K562 (cell line): Measurements from ENCODE around the gene IGF1R. TPM values are rescaled to one million over a fixed set of nuclear protein-coding genes. Genes with fewer than 3 reads are reported as not detected.

Source experiments
- ATAC-seq: fragments of 200-7000 bp; cut with Tn5 transposase; 3 replicates; pipeline ENCODE4 v1.9.1; 2020; ENCODE audit warnings: moderate library complexity
- BruUV-seq: library from RNA; stranded (reverse); fragments of 400-500 nt; replicated peaks from 2 replicates; lab custom pipeline; 2021; lab: Mats Ljungman, UMichigan
- CTCF ChIA-PET: fragments of 300-600 bp; formaldehyde crosslinking; extraction: SDS; loops from one replicate; lab custom pipeline; 2021; ENCODE audit warnings: low intra/inter-chr PET ratio; lab: Yijun Ruan, JAX
- POLR2A ChIA-PET: fragments of 300-600, 350-650 bp; sonication (Branson Sonifier 250); formaldehyde crosslinking; extraction: SDS; loops from one replicate; lab custom pipeline; 2021; ENCODE audit warnings: antibody characterized with exemption, inconsistent platforms; lab: Yijun Ruan, JAX
- DNase-seq, 4 experiments: peaks; one replicate each; pipeline versions ENCODE4 v3.0.0 to v3.0.0-alpha.2; 2011 to 2018; ENCODE audit warnings: low spot score in 3 of 4, mixed read lengths in 3 of 4; ENCODE audit errors: extremely low read depth in 1 of 4
- FAIRE-seq: peaks from 2 replicates; lab custom pipeline; 2011; peaks lifted over from hg19 to GRCh38; lab: Jason Lieb, UNC
- H2AFZ ChIP-seq: 2 replicates; pipeline ENCODE4 v1.6.0; 2011; ENCODE audit warnings: low read depth, low read length, control low read depth, inconsistent platforms
- H3K27ac ChIP-seq: fragments of 200-600 bp; 3 replicates; pipeline ENCODE4 v1.8.0; 2011; ENCODE audit warnings: low read depth, mild to moderate bottlenecking, control low read depth, inconsistent platforms, low read length, moderate library complexity, mixed read lengths; ENCODE audit errors: extremely low read depth
- H3K27me3 ChIP-seq, 2 experiments: fragments of 300-600 bp in 1 of 2; 2 replicates in 1 of 2; 3 replicates in 1 of 2; pipeline versions ENCODE4 v1.6.0 to v1.8.0; 2011; ENCODE audit warnings: inconsistent platforms in 2 of 2, low read length in 2 of 2, mild to moderate bottlenecking in 1 of 2, mixed read lengths in 1 of 2, moderate library complexity in 1 of 2; ENCODE audit not compliant: control insufficient read depth in 2 of 2, insufficient read depth in 2 of 2
- H3K36me3 ChIP-seq: fragments of 300-600 bp; 3 replicates; pipeline ENCODE4 v1.8.0; 2011; ENCODE audit warnings: mild to moderate bottlenecking, low read length, inconsistent platforms; ENCODE audit not compliant: control insufficient read depth, insufficient read depth
- H3K4me1 ChIP-seq, 2 experiments: fragments of 200-600 bp in 1 of 2; replicated peaks in 1 of 2; 2 replicates in 1 of 2; 3 replicates in 1 of 2; pipeline versions ENCODE4 v1.5.1 to v1.8.0; 2011; ENCODE audit warnings: inconsistent platforms in 2 of 2, low read length in 2 of 2, mild to moderate bottlenecking in 1 of 2, mixed read lengths in 1 of 2, moderate library complexity in 1 of 2; ENCODE audit not compliant: control insufficient read depth in 2 of 2, insufficient read depth in 2 of 2
- H3K4me2 ChIP-seq: 2 replicates; pipeline ENCODE4 v1.6.1; 2011; ENCODE audit warnings: low read length, control low read depth, inconsistent platforms, mixed read lengths; ENCODE audit not compliant: insufficient read depth
- H3K4me3 ChIP-seq: fragments of 200-600 bp; sonication (generic), shearing (Covaris generic); 2 replicates; pipeline ENCODE4 v1.5.1; 2016; ENCODE audit warnings: control low read depth, inconsistent platforms
- H3K79me2 ChIP-seq: fragments of 200-600 bp; 3 replicates; pipeline ENCODE4 v1.8.0; 2011; ENCODE audit warnings: low read length, inconsistent platforms; ENCODE audit not compliant: control insufficient read depth, insufficient read depth
- H3K9ac ChIP-seq, 2 experiments: 2 replicates each; pipeline versions ENCODE4 v1.6.0 to v1.6.1; 2011; ENCODE audit warnings: low read depth in 2 of 2, low read length in 2 of 2, control low read depth in 1 of 2, inconsistent platforms in 1 of 2, mild to moderate bottlenecking in 1 of 2, mixed read lengths in 1 of 2; ENCODE audit not compliant: insufficient read depth in 1 of 2
- H3K9me1 ChIP-seq: one replicate; pipeline ENCODE4 v1.6.0; 2011; ENCODE audit warnings: inconsistent platforms, mild to moderate bottlenecking, low read length, moderate library complexity; ENCODE audit not compliant: control insufficient read depth, insufficient read depth
- H3K9me3 ChIP-seq: replicated peaks from 2 replicates; pipeline ENCODE4 v1.5.1; 2011; ENCODE audit warnings: low read depth, low read length, inconsistent platforms; ENCODE audit not compliant: control insufficient read depth, insufficient read depth
- H4K20me1 ChIP-seq: replicated peaks from 2 replicates; pipeline ENCODE4 v1.6.1; 2011; ENCODE audit warnings: low read length, inconsistent platforms, mixed read lengths; ENCODE audit not compliant: control insufficient read depth, insufficient read depth
- ELK3 ChIP-seq: fragments of 450-650 bp; formaldehyde crosslinking; IDR thresholded peaks from 2 replicates; pipeline ENCODE4 v1.4.0; 2020; ENCODE audit warnings: mild to moderate bottlenecking
- HCFC1 ChIP-seq: IDR thresholded peaks from 2 replicates; pipeline ENCODE4 v1.6.1; 2012; ENCODE audit warnings: low read depth, low read length, improper control_type of control experiment
- LARP7 ChIP-seq: fragments of 450-650 bp; IDR thresholded peaks from 2 replicates; pipeline ENCODE4 v1.6.1; 2016
- NELFE ChIP-seq: IDR thresholded peaks from 2 replicates; pipeline ENCODE4 v1.6.1; 2011; ENCODE audit warnings: mild to moderate bottlenecking; ENCODE audit not compliant: insufficient read depth, insufficient read length
- PHF20 ChIP-seq: fragments of 450-650 bp; IDR thresholded peaks from 2 replicates; pipeline ENCODE4 v1.6.1; 2018; ENCODE audit not compliant: partially characterized antibody
- PHF21A ChIP-seq: fragments of 450-650 bp; IDR thresholded peaks from 2 replicates; pipeline ENCODE4 v1.6.1; 2017; ENCODE audit warnings: low read depth, borderline replicate concordance
- POU5F1 ChIP-seq: fragments of 150-350 bp; IDR thresholded peaks from 2 replicates; pipeline ENCODE4 v1.6.1; 2014; ENCODE audit warnings: borderline replicate concordance, low read length, low read depth, mild to moderate bottlenecking; ENCODE audit not compliant: partially characterized antibody
- RBFOX2 ChIP-seq: fragments of 200-400 bp; formaldehyde crosslinking; IDR thresholded peaks from 2 replicates; pipeline ENCODE4 v1.6.1; 2017; ENCODE audit warnings: low read depth, mild to moderate bottlenecking, low read length, moderate library complexity
- TCF3 ChIP-seq: sonication (generic); formaldehyde crosslinking; IDR thresholded peaks from 2 replicates; pipeline ENCODE4 v1.4.0; 2020; ENCODE audit warnings: mild to moderate bottlenecking, missing genetic modification reagents
- YY1 ChIP-seq, 3 experiments: IDR thresholded peaks; 2 replicates each; pipeline ENCODE4 v1.6.1; 2011; ENCODE audit warnings: low read length in 2 of 3, mild to moderate bottlenecking in 2 of 3, moderate library complexity in 2 of 3, borderline replicate concordance in 1 of 3, control low read depth in 1 of 3, low read depth in 1 of 3; ENCODE audit not compliant: insufficient read depth in 3 of 3, insufficient replicate concordance in 2 of 3, control insufficient read depth in 1 of 3, insufficient read length in 1 of 3; ENCODE audit errors: extremely low read depth in 1 of 3
- ZNF124 ChIP-seq: sonication (generic); formaldehyde crosslinking; IDR thresholded peaks from 2 replicates; pipeline ENCODE4 v1.8.1; 2022; ENCODE audit warnings: missing genetic modification reagents
- ZNF165 ChIP-seq: fragments of 250-450 bp; sonication (Bioruptor Pico); IDR thresholded peaks from 2 replicates; pipeline ENCODE4 v1.4.0; 2020; ENCODE audit warnings: borderline replicate concordance
- ZNF274 ChIP-seq: IDR thresholded peaks from 2 replicates; pipeline ENCODE4 v1.6.1; 2011; ENCODE audit warnings: low read depth, mild to moderate bottlenecking, low read length, moderate library complexity, borderline replicate concordance
- ZNF512 ChIP-seq: IDR thresholded peaks from 2 replicates; pipeline ENCODE4 v1.6.1; 2016; ENCODE audit warnings: missing genetic modification characterization, missing compliant biosample characterization
- ZNF764 ChIP-seq: fragments of 250-450 bp; sonication (Bioruptor Pico); IDR thresholded peaks from 2 replicates; pipeline ENCODE4 v1.4.0; 2020; ENCODE audit warnings: low read depth, mild to moderate bottlenecking, moderate library complexity
- WGBS: fragments of 100-300 bp; shearing (Covaris generic); methylation state at CpG from one replicate; pipeline ENCODE4 v1.1.6; 2016; ENCODE audit warnings: low coverage, mixed read lengths; ENCODE audit not compliant: insufficient coverage; ENCODE audit errors: missing lambda C conversion rate; 5-methylcytosine and 5-hydroxymethylcytosine counted together
- in situ Hi-C: fragments of 300-500 bp; cut with MboI; formaldehyde crosslinking; loops from 4 replicates; pipeline ENCODE4 v1.15.0; 2018; ENCODE audit warnings: inconsistent platforms, mixed read lengths
- intact Hi-C: fragments of 100-400 bp; cut with micrococcal nuclease; formaldehyde crosslinking; loops from 2 replicates; pipeline ENCODE4 v1.14.2; 2022
- polyA plus RNA-seq, 8 experiments: library from polyadenylated mRNA; depleted of rRNA in 4 of 8; stranded (reverse) in 5 of 8; unstranded in 3 of 8; fragments of >200 nt; fragmentation: Nextera tagmentation in 2 of 8; fragmentation: Illumina TruSeq in 1 of 8; extraction: Ambion mirVana in 2 of 8; extraction: Trizol in 1 of 8; gene quantifications; 2 replicates each; pipeline versions ENCODE4 v1.2.1 to v1.2.3, GENCODE V29; 2011 to 2014; ENCODE audit warnings: inconsistent platforms in 1 of 8, missing spikeins in 1 of 8
- total RNA-seq, 7 experiments: library from RNA; depleted of rRNA in 6 of 7; stranded (reverse); fragments of >200 nt in 6 of 7; fragmentation: Illumina TruSeq in 2 of 7; extraction: Trizol in 2 of 7; gene quantifications; 2 replicates each; pipeline versions ENCODE4 v1.2.1 to v1.2.3, GENCODE V29; 2011 to 2021; ENCODE audit warnings: low replicate concordance in 1 of 7

Gene IGF1R
- total and polyA plus RNA-seq, 9 of the 15 experiments (the other 6 are each of a cell fraction or from before 2014, with no cell fraction given): 0.35 to 8.0 (median 1.6) TPM

DNA sequence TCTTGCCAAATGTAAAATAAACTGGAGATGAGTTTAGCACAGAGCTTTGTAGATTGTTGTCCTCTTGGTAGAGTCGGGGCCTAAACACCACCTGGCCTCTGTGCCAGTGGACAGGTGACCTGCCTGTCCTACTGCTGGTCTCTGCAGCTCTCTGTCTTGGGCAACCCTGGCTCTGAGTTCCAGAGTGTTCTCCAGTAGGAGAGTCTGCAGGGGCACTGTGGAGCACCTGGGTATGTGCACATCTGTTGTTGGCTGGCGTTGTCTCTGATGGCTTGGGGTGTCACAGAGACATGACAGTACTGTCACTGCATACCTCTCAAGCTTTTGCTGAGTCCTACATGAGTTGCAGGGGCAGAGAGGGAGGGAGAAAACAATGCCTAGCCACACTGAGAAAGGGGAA is 112.6 kb downstream of the IGF1R start:
- no peaks in the 10 kb centered on the region for H3K4me1 ChIP-seq
- intact Hi-C loops (no loop called here), in situ Hi-C loops (no loop called here)
- peaks cover 11% of the 10 kb centered on the region for H4K20me1 ChIP-seq
- H3K4me2 ChIP-seq: no peak overlapping the region
- H3K4me3 ChIP-seq: no peak overlapping the region
- peaks cover 4 to 21% of the 10 kb centered on the region in 2 experiments; a peak in 4 of 5 replicates for H3K27me3 ChIP-seq
- no peaks in the 10 kb centered on the region for H3K36me3 ChIP-seq
- TF ChIP-seq HCFC1 (no peak), ZNF764 (CRISPR knock-in tag) (no peak)
- FAIRE-seq (no peak), DNase-seq (no peak), ATAC-seq (no peak)
- H3K9ac ChIP-seq: no peak overlapping the region
- no TSS peak for BruUV-seq
- WGBS: 0% methylated on average over 1 of the region's 2 CpGs
- H3K9me3 ChIP-seq: no peaks in the 10 kb centered on the region
- ChIA-PET CTCF (no interaction called here), POLR2A (no interaction called here)
- no peaks in the 10 kb centered on the region for H3K79me2 ChIP-seq
- no peak overlapping the region for H2AFZ ChIP-seq
- H3K9me1 ChIP-seq: no peaks in the 10 kb centered on the region
- no peak overlapping the region for H3K27ac ChIP-seq

- H3K4me1 ChIP-seq: no peaks in the 10 kb centered on the region
- no TSS peak for BruUV-seq
- no peak overlapping the region for H2AFZ ChIP-seq
- no peaks in the 10 kb centered on the region for H3K36me3 ChIP-seq
- no peak overlapping the region for H3K9ac ChIP-seq
- no peak overlapping the region for H3K4me3 ChIP-seq
- ChIA-PET POLR2A (no interaction called here), CTCF (no interaction called here)
- peaks cover 17 to 26% of the 10 kb centered on the region in 2 experiments for H3K27me3 ChIP-seq
- intact Hi-C loops (no loop called here), in situ Hi-C loops (no loop called here)
- 5% methylated on average over 4 of the region's 4 CpGs for WGBS
- H3K4me2 ChIP-seq: no peak overlapping the region
- DNase-seq (no peak), ATAC-seq (no peak), FAIRE-seq (no peak)
- TF ChIP-seq RBFOX2: no peak
- no peak for TF ChIP-seq NELFE
- no peak for TF ChIP-seq POU5F1
- TF ChIP-seq ELK3: no peak
- no peak for TF ChIP-seq YY1 (IDR thresholded peaks at IDR 0.05; ENCODE audit: borderline replicate concordance in 1 of 3, control insufficient read depth in 1 of 3, extremely low read depth in 1 of 3, insufficient read depth in 3 of 3, insufficient read length in 1 of 3, insufficient replicate concordance in 2 of 3, low read depth in 1 of 3, low read length in 2 of 3)
- no peak for TF ChIP-seq PHF20
- TF ChIP-seq ZNF124 (CRISPR knock-in tag): no peak
- no peak for TF ChIP-seq ZNF512 (tag)
- no peak for TF ChIP-seq LARP7
- TF ChIP-seq ZNF274: no peak
- no peak for TF ChIP-seq PHF21A
- no peak for TF ChIP-seq TCF3 (CRISPR knock-in tag)
- TF ChIP-seq ZNF165: no peak
- H3K9me3 ChIP-seq: no peaks in the 10 kb centered on the region
- H4K20me1 ChIP-seq: peaks cover 19% of the 10 kb centered on the region
- no peak overlapping the region for H3K27ac ChIP-seq
- H3K9me1 ChIP-seq: no peaks in the 10 kb centered on the region
- no peaks in the 10 kb centered on the region for H3K79me2 ChIP-seq
Measured at GRCh38 chr15:98763179-98763578, 114.8 kb downstream of the IGF1R start.
